SKM-1 treated with dmso at 0.1 percent for 144 hours (cell line): Measurements from ENCODE around the gene SLCO4A1.
"Not testable (repeated sequence)": the region's sequence is repeated elsewhere in the genome, so short reads cannot be mapped to it uniquely, and the experiment has no call there.

Experiments used
- DNase-seq: peaks from one replicate; lab custom pipeline; 2025; ENCODE audit not compliant: unreplicated experiment; lab: John Stamatoyannopoulos, UW

The SLCO4A1 gene

DNA sequence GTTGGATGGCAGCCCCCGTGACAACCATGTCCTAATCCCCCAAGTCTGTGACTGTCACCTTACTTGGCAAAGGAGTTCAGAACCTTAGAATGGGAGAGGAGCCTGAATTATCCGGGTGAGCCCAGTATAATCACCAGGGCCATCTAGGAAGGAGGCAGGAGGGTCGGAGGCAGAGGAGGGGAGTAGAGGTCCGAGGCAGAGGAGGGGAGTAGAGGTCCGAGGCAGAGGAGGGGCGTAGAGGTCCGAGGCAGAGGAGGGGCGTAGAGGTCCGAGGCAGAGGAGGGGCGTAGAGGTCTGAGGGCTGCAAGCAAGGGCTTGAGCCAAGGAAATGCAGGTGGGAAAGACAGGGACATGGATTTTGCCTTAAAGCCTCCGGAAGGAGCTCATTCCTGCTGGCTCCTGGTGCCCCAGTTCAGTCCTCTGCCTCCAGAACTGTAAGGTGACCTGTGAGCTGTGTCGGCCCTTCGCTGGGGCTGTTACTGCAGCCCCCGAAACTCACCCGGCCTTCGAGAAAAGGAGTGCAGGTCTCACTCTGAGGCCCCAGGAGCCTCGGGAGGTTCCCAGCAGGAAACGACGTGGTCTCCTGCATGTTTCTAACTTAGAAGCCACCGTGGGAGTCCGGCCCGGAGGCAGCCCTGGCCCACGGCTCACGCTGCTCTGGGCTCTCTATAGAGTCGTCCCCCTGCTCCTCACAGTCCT, 20.0 kb upstream of the SLCO4A1 start:
- no peak for DNase-seq

- DNase-seq, result no peak
Measured at GRCh38 chr20:62622877-62623487, 19.3 kb upstream of the SLCO4A1 start.

GRCh38 chr20:62623488-62624324, 18.6 kb upstream of the SLCO4A1 start:
- DNase-seq, result peak; percentile 88

DNA sequence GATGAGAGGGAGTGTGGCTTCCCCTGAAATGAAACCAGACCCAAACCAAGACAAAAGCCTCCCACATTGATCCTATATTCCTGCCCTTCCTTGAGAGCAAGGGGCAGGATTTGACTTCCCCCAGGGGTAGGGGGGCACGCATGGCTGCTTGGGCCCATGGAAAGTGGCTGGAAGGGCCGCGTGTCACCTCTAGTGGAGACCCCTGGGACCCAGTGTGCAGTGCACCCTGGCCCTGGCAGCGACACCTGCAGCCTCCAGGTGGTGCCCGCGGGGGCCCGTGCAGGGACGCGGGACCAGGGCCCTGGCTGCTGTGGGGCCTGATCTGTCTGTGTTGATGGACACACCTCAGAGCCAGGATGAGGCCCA, 18.0 kb upstream of the SLCO4A1 start:
- DNase-seq, result no peak

GRCh38 chr20:62624719-62625453, 17.4 kb upstream of the SLCO4A1 start:
- DNase-seq, result peak; percentile 22

DNA sequence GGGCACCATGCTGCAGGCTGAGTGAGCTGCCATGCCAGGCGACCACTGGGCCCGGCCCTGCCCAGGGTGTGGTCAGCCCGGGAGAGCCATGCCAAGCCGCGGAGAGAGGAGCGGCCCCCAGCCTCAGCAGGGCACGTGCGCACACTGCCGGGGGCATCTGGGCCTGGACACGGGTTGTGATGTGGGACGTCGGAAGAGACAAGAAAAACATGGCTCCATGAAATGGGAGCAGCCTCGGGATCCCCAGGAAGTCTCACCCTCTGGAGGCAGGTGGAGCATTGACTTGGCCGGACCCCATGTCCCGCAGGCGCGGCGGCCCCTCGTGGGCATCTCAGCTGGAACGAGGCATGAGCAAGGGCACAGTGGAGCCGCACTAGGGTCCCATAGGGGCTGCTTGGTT, 16.8 kb upstream of the SLCO4A1 start:
- no peak for DNase-seq

DNA sequence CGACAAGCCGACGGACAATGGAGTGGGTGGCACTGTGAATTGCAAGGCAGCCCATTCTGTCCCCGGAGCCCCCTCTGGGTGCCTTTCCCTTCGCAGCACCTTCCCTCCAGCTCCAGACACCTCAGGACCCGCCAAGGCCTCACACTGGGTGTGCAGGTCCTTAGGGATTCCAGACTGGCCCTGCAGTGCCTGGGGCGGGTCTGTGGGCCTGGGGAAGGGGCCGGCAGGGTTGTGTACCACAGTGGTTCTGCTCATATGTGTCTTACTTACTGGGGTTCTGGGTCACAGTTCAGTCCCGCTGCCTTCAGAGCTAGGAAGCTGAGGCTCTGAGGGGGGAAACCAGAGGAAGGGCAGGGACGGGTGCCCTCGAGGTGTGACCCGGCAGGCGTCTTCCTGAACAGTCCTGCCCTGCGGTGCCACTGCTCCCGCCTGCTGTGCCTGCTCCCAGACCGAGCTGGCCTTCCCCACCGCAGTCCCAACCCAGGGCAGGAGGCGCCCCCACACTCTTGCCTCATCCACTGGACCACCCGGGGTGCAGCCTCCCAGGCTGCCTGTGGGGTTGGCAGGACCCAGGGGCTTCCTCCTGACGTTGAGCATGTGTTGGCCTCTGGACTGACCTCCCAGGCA, 16.3 kb upstream of the SLCO4A1 start:
- no peak for DNase-seq

- DNase-seq, result not testable (repeated sequence)
Measured at GRCh38 chr20:62627425-62627824, 14.9 kb upstream of the SLCO4A1 start.

DNA sequence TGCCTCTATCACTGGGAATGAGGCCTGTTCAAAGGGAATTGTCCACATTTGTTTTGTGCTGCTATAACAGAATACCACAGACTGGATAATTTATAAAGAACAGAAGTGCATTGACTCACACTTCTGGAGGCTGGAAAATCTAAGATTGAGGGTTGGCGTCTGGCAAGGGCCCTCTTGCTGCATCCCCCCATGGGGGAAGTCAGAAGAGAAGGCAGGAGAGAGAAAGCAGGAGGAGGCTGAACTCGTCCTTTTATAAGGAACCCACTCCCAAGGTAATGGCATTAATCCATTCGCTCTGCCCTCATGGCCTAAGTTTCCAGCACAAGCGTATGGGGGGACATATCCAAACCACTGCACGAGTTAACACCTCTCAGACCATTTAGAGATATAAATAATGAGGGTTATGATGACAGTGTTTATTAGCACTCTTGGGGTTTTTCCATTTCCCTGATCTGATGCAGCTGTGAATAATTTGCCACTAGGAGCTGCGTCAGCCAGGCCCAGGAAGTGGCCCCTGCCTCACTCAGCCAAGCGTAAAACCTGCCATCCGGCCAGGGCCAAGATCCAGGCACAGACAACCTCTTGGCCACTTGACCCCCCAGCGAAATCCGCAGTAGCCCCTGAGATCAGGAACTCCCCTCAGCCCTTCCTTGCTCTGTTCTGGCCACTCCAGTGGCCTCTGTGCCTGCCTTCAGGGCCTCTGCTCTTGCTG, 14.2 kb upstream of the SLCO4A1 start:
- DNase-seq, result no peak

DNA sequence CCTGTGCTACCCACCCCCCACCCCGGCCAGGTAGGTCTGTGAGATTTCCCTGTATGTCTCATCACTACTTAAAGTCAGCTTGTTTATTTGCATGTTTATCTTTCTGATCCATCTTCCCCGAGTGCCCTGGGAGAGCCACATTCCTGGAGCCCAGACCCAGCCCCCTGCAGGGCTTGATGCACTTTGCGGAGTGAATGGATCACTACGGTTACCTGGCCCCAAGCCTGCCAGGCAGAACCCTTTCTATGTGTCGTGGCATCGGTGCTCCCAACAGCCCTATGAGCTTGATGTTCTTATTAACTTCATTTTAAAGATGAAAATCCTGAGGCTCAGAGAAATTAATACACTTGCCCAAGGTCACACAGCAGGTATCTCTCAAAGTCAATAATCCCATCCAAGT, 13.6 kb upstream of the SLCO4A1 start:
- DNase-seq, result no peak

DNA sequence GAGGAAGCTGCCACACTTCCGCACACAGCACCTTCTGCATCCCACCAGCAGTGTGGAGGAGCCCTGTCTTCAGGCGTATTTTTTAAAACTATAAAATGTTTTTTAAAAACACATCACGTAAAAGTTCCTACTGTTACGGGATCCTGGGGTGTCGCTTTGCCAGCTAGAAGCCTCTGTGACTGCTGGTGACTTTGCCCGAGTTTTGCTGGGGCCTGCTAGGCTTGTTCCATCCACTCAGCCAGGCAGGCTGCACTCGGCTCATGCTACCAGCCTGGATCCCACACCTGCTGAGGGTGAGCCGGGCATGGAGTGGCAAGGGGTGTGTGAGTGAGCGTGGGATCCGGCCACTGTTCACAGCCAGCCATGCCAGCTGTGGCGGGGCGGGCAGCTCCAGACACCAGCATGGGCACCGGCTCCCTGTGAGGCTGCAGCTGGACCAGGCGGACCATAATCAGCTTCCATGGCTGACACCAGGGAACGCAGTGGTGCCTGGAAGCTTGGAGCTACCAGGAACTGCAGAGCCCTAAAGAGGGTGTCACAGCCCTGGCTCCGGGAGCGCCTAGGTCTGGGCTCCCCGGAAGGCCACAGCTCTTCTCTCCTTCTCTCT, 12.3 kb upstream of the SLCO4A1 start:
- no peak for DNase-seq

- DNase-seq, result no peak
Measured at GRCh38 chr20:62631336-62632308, 10.7 kb upstream of the SLCO4A1 start.

GRCh38 chr20:62632575-62633090, 9.7 kb upstream of the SLCO4A1 start:
- no peak for DNase-seq

GRCh38 chr20:62633598-62634329, 8.5 kb upstream of the SLCO4A1 start:
- no peak for DNase-seq

GRCh38 chr20:62634330-62634967, 7.9 kb upstream of the SLCO4A1 start:
- no peak for DNase-seq

- no peak for DNase-seq
Measured at GRCh38 chr20:62635232-62635631, 7.1 kb upstream of the SLCO4A1 start.

- no peak for DNase-seq
Measured at GRCh38 chr20:62635852-62636251, 6.5 kb upstream of the SLCO4A1 start.
